ENCODE data around the gene EDARADD.
"Not testable (repeated sequence)": the region's sequence is repeated elsewhere in the genome, so short reads cannot be mapped to it uniquely, and the experiment has no call there.

Gene EDARADD

DNA sequence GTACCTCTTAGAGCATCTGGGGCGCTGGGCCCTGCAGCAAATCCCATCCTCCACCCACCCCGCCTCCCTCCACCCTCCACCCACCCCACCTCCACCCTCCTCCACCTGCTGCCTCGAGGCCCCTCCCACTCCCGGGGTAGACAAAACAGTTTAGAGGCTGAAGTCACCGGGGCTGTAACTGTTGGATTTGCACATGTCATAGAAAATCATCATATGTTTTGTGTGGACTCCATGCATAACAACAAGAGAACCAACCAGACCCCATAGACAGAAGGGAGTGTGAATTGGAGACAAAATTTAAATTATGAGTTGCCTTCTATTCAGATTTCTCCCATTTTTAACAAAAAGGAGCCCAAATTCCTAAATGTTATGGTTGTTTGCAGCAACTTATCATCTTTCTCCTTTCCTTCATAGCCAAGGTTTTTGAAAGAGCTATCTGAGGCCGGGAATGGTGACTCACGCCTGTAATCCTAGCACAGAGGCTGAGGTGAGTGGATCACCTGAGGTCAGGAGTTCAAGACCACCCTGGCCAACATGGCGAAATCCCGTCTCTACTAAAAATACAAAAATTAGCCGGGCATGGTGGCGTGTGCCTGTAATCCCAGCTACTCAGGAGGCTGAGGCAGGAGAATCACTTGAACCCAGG is 101.5 kb downstream of the EDARADD start:
- Mint-ChIP-seq H3K4me1 (peaks cover 10% of the 10 kb centered on the region), H3K36me3 (ENCODE audit: low read depth) (no peaks in the 10 kb centered on the region), H3K9me3 (no peaks in the 10 kb centered on the region), H3K4me3 (no peak overlapping the region), H3K27me3 (ENCODE audit: low read depth) (peaks cover 15% of the 10 kb centered on the region), H3K27ac (no peak overlapping the region)
- TF ChIP-seq, protein P1, sequence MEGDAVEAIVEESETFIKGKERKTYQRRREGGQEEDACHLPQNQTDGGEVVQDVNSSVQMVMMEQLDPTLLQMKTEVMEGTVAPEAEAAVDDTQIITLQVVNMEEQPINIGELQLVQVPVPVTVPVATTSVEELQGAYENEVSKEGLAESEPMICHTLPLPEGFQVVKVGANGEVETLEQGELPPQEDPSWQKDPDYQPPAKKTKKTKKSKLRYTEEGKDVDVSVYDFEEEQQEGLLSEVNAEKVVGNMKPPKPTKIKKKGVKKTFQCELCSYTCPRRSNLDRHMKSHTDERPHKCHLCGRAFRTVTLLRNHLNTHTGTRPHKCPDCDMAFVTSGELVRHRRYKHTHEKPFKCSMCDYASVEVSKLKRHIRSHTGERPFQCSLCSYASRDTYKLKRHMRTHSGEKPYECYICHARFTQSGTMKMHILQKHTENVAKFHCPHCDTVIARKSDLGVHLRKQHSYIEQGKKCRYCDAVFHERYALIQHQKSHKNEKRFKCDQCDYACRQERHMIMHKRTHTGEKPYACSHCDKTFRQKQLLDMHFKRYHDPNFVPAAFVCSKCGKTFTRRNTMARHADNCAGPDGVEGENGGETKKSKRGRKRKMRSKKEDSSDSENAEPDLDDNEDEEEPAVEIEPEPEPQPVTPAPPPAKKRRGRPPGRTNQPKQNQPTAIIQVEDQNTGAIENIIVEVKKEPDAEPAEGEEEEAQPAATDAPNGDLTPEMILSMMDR (IDR thresholded peaks at IDR 0.05; ENCODE audit: unreplicated experiment in 3 of 3), result no peak

DNA sequence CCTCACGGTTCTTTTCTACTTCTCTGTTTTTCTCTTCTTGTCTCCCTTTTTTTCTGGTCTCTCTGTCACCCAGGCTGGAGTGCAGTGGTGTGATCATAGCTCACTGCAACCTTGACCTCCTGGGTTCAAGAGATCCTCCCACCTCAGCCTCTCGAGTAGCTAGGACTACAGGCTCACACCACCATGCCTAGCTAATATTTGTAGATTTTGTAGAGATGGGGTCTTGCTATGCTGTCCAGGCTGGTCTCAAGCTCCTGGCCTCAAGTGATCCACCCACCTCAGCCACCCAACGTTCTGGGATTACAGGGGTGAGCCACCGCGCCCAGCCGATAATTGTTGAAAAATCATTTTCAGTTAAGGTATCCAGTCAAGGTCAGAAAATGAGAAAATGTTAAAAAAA is 103.8 kb downstream of the EDARADD start:
- H3K4me3 Mint-ChIP-seq, result no peak overlapping the region

DNA sequence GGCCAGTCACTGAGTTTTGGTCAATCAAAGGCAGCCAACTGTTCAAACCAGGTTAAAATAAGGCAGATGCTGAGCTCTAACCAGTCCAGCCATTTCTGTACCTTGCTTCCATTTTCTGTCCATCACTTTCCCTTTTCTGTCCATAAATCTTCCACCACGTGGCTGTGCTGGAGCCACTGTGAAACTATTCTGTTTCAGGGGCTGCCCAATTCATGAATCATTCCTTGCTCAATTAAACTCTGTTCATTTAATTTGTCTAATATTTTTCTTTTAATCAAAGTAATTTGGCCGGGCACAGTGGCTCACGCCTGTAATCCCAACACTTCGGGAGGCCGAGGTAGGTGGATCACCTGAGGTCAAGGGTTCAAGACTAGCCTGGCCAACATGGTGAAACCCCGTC is 107.0 kb downstream of the EDARADD start:
- Mint-ChIP-seq H3K36me3 (ENCODE audit: low read depth) (no peaks in the 10 kb centered on the region), H3K4me1 (peaks cover 11% of the 10 kb centered on the region), H3K9me3 (no peaks in the 10 kb centered on the region), H3K4me3 (no peak overlapping the region), H3K27ac (no peak overlapping the region), H3K27me3 (ENCODE audit: low read depth) (peaks cover 4% of the 10 kb centered on the region)
- TF ChIP-seq, protein P1 (IDR thresholded peaks at IDR 0.05; ENCODE audit: unreplicated experiment in 3 of 3), result no peak

More for the DNA sequence above, 103.8 kb downstream of the EDARADD start:
- H3K4me1 Mint-ChIP-seq, result peaks cover 15% of the 10 kb centered on the region
- no peaks in the 10 kb centered on the region for H3K36me3 Mint-ChIP-seq (ENCODE audit: low read depth)
- no peaks in the 10 kb centered on the region for H3K9me3 Mint-ChIP-seq
- TF ChIP-seq, protein P1 (IDR thresholded peaks at IDR 0.05; ENCODE audit: unreplicated experiment in 3 of 3), result no peak
- H3K27me3 Mint-ChIP-seq (ENCODE audit: low read depth), result peaks cover 8% of the 10 kb centered on the region
- no peak overlapping the region for H3K27ac Mint-ChIP-seq

DNA sequence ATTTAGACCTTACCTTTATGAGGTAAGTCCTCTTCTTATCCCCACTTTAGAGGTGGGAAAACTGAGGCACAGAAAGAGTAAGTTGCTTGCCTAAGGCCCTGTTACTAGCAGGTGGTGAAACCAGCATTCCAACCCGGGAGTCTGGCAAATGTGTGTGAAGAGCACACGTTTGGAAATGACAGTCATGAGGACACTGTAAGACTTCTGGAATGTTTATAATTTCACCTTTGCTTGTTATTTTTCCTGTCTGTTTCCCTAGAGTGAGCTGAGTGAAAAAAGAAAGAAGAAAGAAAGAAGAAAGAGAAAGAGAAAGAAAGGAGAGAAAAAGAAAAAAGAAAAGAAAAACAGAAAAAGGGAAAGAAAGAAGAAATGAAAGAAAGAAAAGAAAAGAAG is 108.5 kb downstream of the EDARADD start:
- TF ChIP-seq, protein P1 (IDR thresholded peaks at IDR 0.05; ENCODE audit: unreplicated experiment in 3 of 3), result no peak
- peaks cover 18% of the 10 kb centered on the region for H3K4me1 Mint-ChIP-seq
- H3K27ac Mint-ChIP-seq, result peak overlapping the region; percentile 93 to 96 (median 95)
- peaks cover 7% of the 10 kb centered on the region for H3K27me3 Mint-ChIP-seq (ENCODE audit: low read depth)
- H3K9me3 Mint-ChIP-seq, result no peaks in the 10 kb centered on the region
- peak overlapping the region; percentile 74 to 81 (median 75) for H3K4me3 Mint-ChIP-seq
- H3K36me3 Mint-ChIP-seq (ENCODE audit: low read depth), result no peaks in the 10 kb centered on the region

DNA sequence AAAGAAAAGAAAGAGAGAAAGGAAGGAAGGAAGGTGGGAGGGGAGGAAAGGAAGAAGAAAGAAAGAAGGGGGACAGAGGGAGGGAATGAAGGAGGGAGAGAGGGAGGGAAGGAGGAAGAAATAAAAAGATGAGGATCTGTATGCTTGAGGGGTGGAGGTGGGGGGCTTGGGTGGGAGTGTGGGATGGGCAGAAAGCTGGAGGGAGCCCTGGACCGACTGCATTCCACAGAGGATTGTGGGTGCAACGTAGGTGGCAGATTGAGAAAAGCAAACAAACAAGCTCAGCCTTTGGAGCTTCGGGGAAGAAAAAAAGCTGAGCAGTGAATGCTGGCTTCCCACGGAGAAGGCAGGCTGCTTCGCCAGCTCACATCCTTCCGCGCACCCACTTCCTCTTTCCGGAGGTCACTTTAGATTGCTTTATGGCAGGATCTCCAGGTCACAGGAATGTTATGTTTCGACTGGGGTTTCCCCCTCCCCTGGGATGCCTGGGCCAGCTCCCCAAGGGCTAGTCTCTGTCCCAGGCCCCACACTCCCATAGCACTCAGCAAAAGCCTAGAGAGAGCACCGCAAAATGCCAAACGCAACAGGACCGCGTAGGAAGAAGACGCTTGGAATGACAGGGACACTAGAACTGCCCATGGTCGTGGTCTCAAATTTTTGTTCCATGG is 109.0 kb downstream of the EDARADD start:
- H3K27me3 Mint-ChIP-seq (ENCODE audit: low read depth), result peaks cover 7% of the 10 kb centered on the region
- H3K36me3 Mint-ChIP-seq (ENCODE audit: low read depth), result no peaks in the 10 kb centered on the region
- TF ChIP-seq, protein P1 (IDR thresholded peaks at IDR 0.05; ENCODE audit: unreplicated experiment in 3 of 3), result no peak
- no peaks in the 10 kb centered on the region for H3K9me3 Mint-ChIP-seq
- H3K4me3 Mint-ChIP-seq, result peak overlapping the region; percentile 74 to 81 (median 75)
- H3K4me1 Mint-ChIP-seq, result peaks cover 19% of the 10 kb centered on the region
- H3K27ac Mint-ChIP-seq, result peak overlapping the region; percentile 93 to 96 (median 95)

DNA sequence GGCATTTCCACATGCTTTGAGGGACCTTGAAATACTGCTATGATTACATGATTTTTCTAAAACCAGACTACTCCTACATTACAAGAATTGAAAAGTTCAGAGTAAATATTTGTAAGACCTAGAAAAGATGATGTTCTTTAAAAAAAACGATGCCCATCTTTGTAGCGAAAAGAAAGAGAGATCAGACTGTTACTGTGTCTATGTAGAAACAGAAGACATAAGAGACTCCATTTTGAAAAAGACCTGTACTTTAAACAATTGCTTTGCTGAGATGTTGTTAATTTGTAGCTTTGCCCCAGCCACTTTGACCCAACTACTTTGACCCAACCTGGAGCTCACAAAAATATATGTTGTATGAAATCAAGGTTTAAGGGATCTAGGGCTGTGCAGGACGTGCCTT is 110.3 kb downstream of the EDARADD start:
- H3K4me3 Mint-ChIP-seq; H3K9me3 Mint-ChIP-seq; H3K36me3 Mint-ChIP-seq (ENCODE audit: low read depth); H3K27me3 Mint-ChIP-seq (ENCODE audit: low read depth): not testable (repeated sequence)
- H3K4me1 Mint-ChIP-seq, result peaks cover 19% of the 10 kb centered on the region
- peak overlapping the region; percentile 25 to 80 (median 61) for H3K27ac Mint-ChIP-seq

All from nephron (organoid).